Measurements from ENCODE around the gene WDR70. TPM values are rescaled to one million over a fixed set of nuclear protein-coding genes. Genes with fewer than 3 reads are reported as not detected.
A peak's percentile ranks its signal among the peaks of the same experiment; 100 is the strongest.
"Not testable (repeated sequence)": the region's sequence is repeated elsewhere in the genome, so short reads cannot be mapped to it uniquely, and the experiment has no call there.

The WDR70 gene
- total RNA-seq (10 to 100 TPM; 27.1 to 57.8 TPM), polyA plus RNA-seq (10 to 100 TPM; 11.0 to 25.3 TPM)
- long read RNA-seq, donor 1, partial matches to known transcripts: 0 of 2 reads
- long read RNA-seq, donor 1, other reads (novel, unspliced or antisense): 0 of 2 reads
- long read RNA-seq, donor 2, partial matches to known transcripts: 0 of 1 reads
- long read RNA-seq, donor 2, other reads (novel, unspliced or antisense): 0 of 1 reads
- long read RNA-seq, donor 3, partial matches to known transcripts: 0 of 3 reads
- long read RNA-seq, donor 3, other reads (novel, unspliced or antisense): 0 of 3 reads
- long read RNA-seq, donor 4, partial matches to known transcripts: 0 of 2 reads
- long read RNA-seq, donor 4, other reads (novel, unspliced or antisense): 0 of 2 reads
- long read RNA-seq, donor 5, transcript WDR70-201 (18 exons, 2,983 nt): major isoform, 5 of 11 reads
- long read RNA-seq, donor 5, partial matches to known transcripts: 0 of 11 reads
- long read RNA-seq, donor 5, other reads (novel, unspliced or antisense): 0 of 11 reads

GRCh38 chr5:37379100-37379628, at the start of gene WDR70:
WDR70 (plus strand) TSS chr5:37379318; CDS start chr5:37379368, 50 bp downstream.
- TF ChIP-seq CTCF (IDR thresholded peaks at IDR 0.05; ENCODE audit: control extremely low read depth, extremely low read depth): peak; percentile 67
- H3K9me3 ChIP-seq (ENCODE audit: control insufficient read depth in 4 of 4, insufficient read depth in 3 of 4, low read length in 3 of 4); H3K4me1 ChIP-seq (ENCODE audit: control insufficient read depth in 5 of 5, insufficient read depth in 5 of 5, low read length in 5 of 5); H3K27ac ChIP-seq (ENCODE audit: low read depth in 1 of 2, low read length in 1 of 2); H3K36me3 ChIP-seq (ENCODE audit: control insufficient read depth in 4 of 4, insufficient read depth in 4 of 4, low read length in 4 of 4); H3K27me3 ChIP-seq (ENCODE audit: control insufficient read depth in 3 of 3, insufficient read depth in 3 of 3, low read length in 2 of 3): not testable (repeated sequence)
- peak; percentile 99 for ATAC-seq (ENCODE audit: insufficient read depth, low FRiP score)
- H3K9ac ChIP-seq (ENCODE audit: insufficient read depth in 1 of 2, low read length in 2 of 2): peak within 1 kb of the TSS; percentile 57 to 68
- peak within 1 kb of the TSS; percentile 71 for H3K4me3 ChIP-seq
- DNase-seq: peak; percentile 89 to 96 (median 91)
- 0 to 1% methylated on average over 27 to 39 of the region's 39 CpGs for WGBS, 2 donors

- H3K9me3 ChIP-seq (ENCODE audit: control insufficient read depth in 4 of 4, insufficient read depth in 3 of 4, low read length in 3 of 4); DNase-seq; H3K4me3 ChIP-seq; ATAC-seq (ENCODE audit: insufficient read depth, low FRiP score); H3K27me3 ChIP-seq (ENCODE audit: control insufficient read depth in 3 of 3, insufficient read depth in 3 of 3, low read length in 2 of 3); H3K4me1 ChIP-seq (ENCODE audit: control insufficient read depth in 5 of 5, insufficient read depth in 5 of 5, low read length in 5 of 5); H3K9ac ChIP-seq (ENCODE audit: insufficient read depth in 1 of 2, low read length in 2 of 2); H3K27ac ChIP-seq (ENCODE audit: low read depth in 1 of 2, low read length in 1 of 2): not testable (repeated sequence)
- H3K36me3 ChIP-seq (ENCODE audit: control insufficient read depth in 4 of 4, insufficient read depth in 4 of 4, low read length in 4 of 4): peaks cover 0 to 40% (median 26%) of the 10 kb centered on the region in 4 donors
- 98% methylated on average over 12 of the region's 12 CpGs for WGBS, 2 donors
Measured at GRCh38 chr5:37334754-37335153, 44.4 kb upstream of the WDR70 start.

GRCh38 chr5:37342741-37343140, 36.4 kb upstream of the WDR70 start:
- H3K4me1 ChIP-seq (ENCODE audit: control insufficient read depth in 5 of 5, insufficient read depth in 5 of 5, low read length in 5 of 5); H3K27me3 ChIP-seq (ENCODE audit: control insufficient read depth in 3 of 3, insufficient read depth in 3 of 3, low read length in 2 of 3); H3K9me3 ChIP-seq (ENCODE audit: control insufficient read depth in 4 of 4, insufficient read depth in 3 of 4, low read length in 3 of 4); H3K9ac ChIP-seq (ENCODE audit: insufficient read depth in 1 of 2, low read length in 2 of 2); H3K27ac ChIP-seq (ENCODE audit: low read depth in 1 of 2, low read length in 1 of 2); H3K4me3 ChIP-seq; ATAC-seq (ENCODE audit: insufficient read depth, low FRiP score); DNase-seq: not testable (repeated sequence)
- 98 to 99% methylated on average over 18 of the region's 18 CpGs for WGBS, 2 donors
- peaks cover 19 to 46% (median 36%) of the 10 kb centered on the region in 4 donors for H3K36me3 ChIP-seq (ENCODE audit: control insufficient read depth in 4 of 4, insufficient read depth in 4 of 4, low read length in 4 of 4)

GRCh38 chr5:37355161-37355560, 24.0 kb upstream of the WDR70 start:
- Histone ChIP-seq H3K27ac (ENCODE audit: low read depth in 1 of 2, low read length in 1 of 2) (no peak overlapping the region), H3K27me3 (ENCODE audit: control insufficient read depth in 3 of 3, insufficient read depth in 3 of 3, low read length in 2 of 3) (no peaks in the 10 kb centered on the region), H3K9ac (ENCODE audit: insufficient read depth in 1 of 2, low read length in 2 of 2) (no peak overlapping the region), H3K4me1 (ENCODE audit: control insufficient read depth in 5 of 5, insufficient read depth in 5 of 5, low read length in 5 of 5) (no peaks in the 10 kb centered on the region), H3K36me3 (ENCODE audit: control insufficient read depth in 4 of 4, insufficient read depth in 4 of 4, low read length in 4 of 4) (peaks cover 9 to 24% (median 22%) of the 10 kb centered on the region in 4 donors), H3K4me3 (no peak overlapping the region), H3K9me3 (ENCODE audit: control insufficient read depth in 4 of 4, insufficient read depth in 3 of 4, low read length in 3 of 4) (no peaks in the 10 kb centered on the region)
- 95 to 99% methylated on average over 6 of the region's 6 CpGs for WGBS, 2 donors
- ATAC-seq (ENCODE audit: insufficient read depth, low FRiP score) (no peak), DNase-seq (no peak)
- TF ChIP-seq CTCF (IDR thresholded peaks at IDR 0.05; ENCODE audit: control extremely low read depth, extremely low read depth): no peak

Measured in lung (tissue), 16 donors.